ENCODE measurements around the gene AHSG.

The AHSG gene

GRCh38 chr3:186646106-186646505, 33.2 kb downstream of the AHSG start:
- no peak for DNase-seq

- DNase-seq: no peak
Observed at GRCh38 chr3:186646841-186647240, 34.0 kb downstream of the AHSG start.

- DNase-seq: no peak
Observed at GRCh38 chr3:186648851-186649250, 36.0 kb downstream of the AHSG start.

- DNase-seq: no peak
Observed at GRCh38 chr3:186651678-186652215, 38.9 kb downstream of the AHSG start.

- DNase-seq: no peak
Observed at GRCh38 chr3:186653080-186653707, 40.3 kb downstream of the AHSG start.

GRCh38 chr3:186653984-186654383, 41.1 kb downstream of the AHSG start:
- DNase-seq: no peak

GRCh38 chr3:186663361-186664118, 50.7 kb downstream of the AHSG start:
- DNase-seq: no peak

GRCh38 chr3:186664119-186664495, 51.2 kb downstream of the AHSG start:
- no peak for DNase-seq

- no peak for DNase-seq
Observed at GRCh38 chr3:186664506-186664905, 51.6 kb downstream of the AHSG start.

- DNase-seq: no peak
Observed at GRCh38 chr3:186665625-186666188, 52.8 kb downstream of the AHSG start, which contains the start of gene HRG. Gene HRG, plus strand, starts transcription at chr3:186666014. Its CDS starts 18 bp downstream, at chr3:186666032.

GRCh38 chr3:186668426-186668825, 55.6 kb downstream of the AHSG start:
- no peak for DNase-seq

GRCh38 chr3:186669378-186670084, 56.7 kb downstream of the AHSG start:
- no peak for DNase-seq

- DNase-seq: no peak
Observed at GRCh38 chr3:186670155-186670554, 57.3 kb downstream of the AHSG start.
